Measurements from ENCODE around the gene ICA1L. TPM values are rescaled to one million over a fixed set of nuclear protein-coding genes. Genes with fewer than 3 reads are reported as not detected.
A peak's percentile ranks its signal among the peaks of the same experiment; 100 is the strongest.

ICA1L gene
- total RNA-seq, 1 donor from 2014 or later: 2.7 TPM

- TF ChIP-seq EZH2 (IDR thresholded peaks at IDR 0.05; ENCODE audit: insufficient read depth, low read length) (no peak), CTCF (IDR thresholded peaks at IDR 0.05; ENCODE audit: insufficient read depth, low read depth, low read length) (no peak)
- FAIRE-seq: peak; percentile 26
- peaks cover 2% of the 10 kb centered on the region for H3K36me3 Mint-ChIP-seq (ENCODE audit: low read depth, unreplicated experiment)
- no peaks in the 10 kb centered on the region for H3K27me3 Mint-ChIP-seq (ENCODE audit: low read depth, unreplicated experiment)
- Histone ChIP-seq H3K27ac (ENCODE audit: low read depth, low read length) (no peak overlapping the region), H2AFZ (ENCODE audit: low read depth, low read length) (no peak overlapping the region), H3K9ac (ENCODE audit: low read length) (no peak overlapping the region), H3K4me2 (ENCODE audit: low read length) (peak overlapping the region; percentile 24), H3K4me3 (ENCODE audit: insufficient read depth, low read depth, low read length) (no peak overlapping the region), H3K4me1 (ENCODE audit: insufficient read depth, low read length) (no peaks in the 10 kb centered on the region), H3K27me3 (ENCODE audit: insufficient read depth, low read length) (no peaks in the 10 kb centered on the region), H3K9me3 (ENCODE audit: insufficient read depth, low read depth, low read length) (no peaks in the 10 kb centered on the region), H3K79me2 (ENCODE audit: insufficient read depth, low read length) (no peaks in the 10 kb centered on the region), H4K20me1 (ENCODE audit: insufficient read depth, low read length) (no peaks in the 10 kb centered on the region), H3K36me3 (ENCODE audit: insufficient read depth, low read length) (no peaks in the 10 kb centered on the region)
- H3K27ac Mint-ChIP-seq (ENCODE audit: unreplicated experiment): no peak overlapping the region
- H3K4me1 Mint-ChIP-seq (ENCODE audit: low read depth, unreplicated experiment): peaks cover 9% of the 10 kb centered on the region
- no peaks in the 10 kb centered on the region for H3K9me3 Mint-ChIP-seq (ENCODE audit: unreplicated experiment)
- H3K4me3 Mint-ChIP-seq (ENCODE audit: unreplicated experiment): peak overlapping the region; percentile 12
- peak; percentile 36 for DNase-seq (ENCODE audit: low read depth)
These were observed 55.8 kb downstream of the ICA1L start for GRCh38 chr2:202815548-202816360.

- TF ChIP-seq EZH2 (IDR thresholded peaks at IDR 0.05; ENCODE audit: insufficient read depth, low read length): no peak
- TF ChIP-seq CTCF (IDR thresholded peaks at IDR 0.05; ENCODE audit: insufficient read depth, low read depth, low read length): no peak
- H3K79me2 ChIP-seq (ENCODE audit: insufficient read depth, low read length): no peaks in the 10 kb centered on the region
- DNase-seq (ENCODE audit: low read depth): no peak
- no peaks in the 10 kb centered on the region for H3K27me3 Mint-ChIP-seq (ENCODE audit: low read depth, unreplicated experiment)
- no peak for FAIRE-seq
- H2AFZ ChIP-seq (ENCODE audit: low read depth, low read length): no peak overlapping the region
- no peak overlapping the region for H3K4me3 Mint-ChIP-seq (ENCODE audit: unreplicated experiment)
- no peaks in the 10 kb centered on the region for H3K4me1 ChIP-seq (ENCODE audit: insufficient read depth, low read length)
- no peak overlapping the region for H3K27ac ChIP-seq (ENCODE audit: low read depth, low read length)
- H3K4me2 ChIP-seq (ENCODE audit: low read length): no peak overlapping the region
- H3K9me3 Mint-ChIP-seq (ENCODE audit: unreplicated experiment): no peaks in the 10 kb centered on the region
- no peaks in the 10 kb centered on the region for H4K20me1 ChIP-seq (ENCODE audit: insufficient read depth, low read length)
- no peaks in the 10 kb centered on the region for H3K9me3 ChIP-seq (ENCODE audit: insufficient read depth, low read depth, low read length)
- H3K27ac Mint-ChIP-seq (ENCODE audit: unreplicated experiment): no peak overlapping the region
- no peaks in the 10 kb centered on the region for H3K27me3 ChIP-seq (ENCODE audit: insufficient read depth, low read length)
- no peak overlapping the region for H3K9ac ChIP-seq (ENCODE audit: low read length)
- no peaks in the 10 kb centered on the region for H3K36me3 ChIP-seq (ENCODE audit: insufficient read depth, low read length)
- H3K4me3 ChIP-seq (ENCODE audit: insufficient read depth, low read depth, low read length): no peak overlapping the region
- H3K4me1 Mint-ChIP-seq (ENCODE audit: low read depth, unreplicated experiment): peaks cover 9% of the 10 kb centered on the region
- H3K36me3 Mint-ChIP-seq (ENCODE audit: low read depth, unreplicated experiment): peaks cover 2% of the 10 kb centered on the region
These were observed 57.3 kb downstream of the ICA1L start for GRCh38 chr2:202814226-202814625.

GRCh38 chr2:202813387-202813786, 58.2 kb downstream of the ICA1L start:
- peaks cover 5% of the 10 kb centered on the region for H3K36me3 Mint-ChIP-seq (ENCODE audit: low read depth, unreplicated experiment)
- Histone ChIP-seq H3K4me1 (ENCODE audit: insufficient read depth, low read length) (no peaks in the 10 kb centered on the region), H3K27ac (ENCODE audit: low read depth, low read length) (no peak overlapping the region), H4K20me1 (ENCODE audit: insufficient read depth, low read length) (no peaks in the 10 kb centered on the region), H3K9ac (ENCODE audit: low read length) (no peak overlapping the region), H3K4me2 (ENCODE audit: low read length) (no peak overlapping the region), H2AFZ (ENCODE audit: low read depth, low read length) (no peak overlapping the region), H3K9me3 (ENCODE audit: insufficient read depth, low read depth, low read length) (no peaks in the 10 kb centered on the region), H3K36me3 (ENCODE audit: insufficient read depth, low read length) (no peaks in the 10 kb centered on the region), H3K27me3 (ENCODE audit: insufficient read depth, low read length) (no peaks in the 10 kb centered on the region), H3K4me3 (ENCODE audit: insufficient read depth, low read depth, low read length) (no peak overlapping the region), H3K79me2 (ENCODE audit: insufficient read depth, low read length) (no peaks in the 10 kb centered on the region)
- H3K27me3 Mint-ChIP-seq (ENCODE audit: low read depth, unreplicated experiment): no peaks in the 10 kb centered on the region
- TF ChIP-seq EZH2 (IDR thresholded peaks at IDR 0.05; ENCODE audit: insufficient read depth, low read length): no peak
- TF ChIP-seq CTCF (IDR thresholded peaks at IDR 0.05; ENCODE audit: insufficient read depth, low read depth, low read length): no peak
- H3K27ac Mint-ChIP-seq (ENCODE audit: unreplicated experiment): no peak overlapping the region
- no peak overlapping the region for H3K4me3 Mint-ChIP-seq (ENCODE audit: unreplicated experiment)
- FAIRE-seq: no peak
- DNase-seq (ENCODE audit: low read depth): no peak
- no peaks in the 10 kb centered on the region for H3K9me3 Mint-ChIP-seq (ENCODE audit: unreplicated experiment)
- peaks cover 9% of the 10 kb centered on the region for H3K4me1 Mint-ChIP-seq (ENCODE audit: low read depth, unreplicated experiment)

Measured in astrocyte (in vitro differentiated cells and primary cell).